Stomach (tissue), 9 donors: ENCODE measurements around the gene DYRK1B. TPM values are rescaled to one million over a fixed set of nuclear protein-coding genes. Genes with fewer than 3 reads are reported as not detected.
A peak's percentile ranks its signal among the peaks of the same experiment; 100 is the strongest.

Experiments
- DNase-seq, 2 donors: peaks; one replicate each; pipeline versions ENCODE4 v3.0.0 to v3.0.0-alpha.2; 2013 to 2019
- H3K27ac ChIP-seq, 5 donors: fragments of 200-600 bp in 4 of 5; sonication (generic) in 4 of 5; one replicate each; pipeline ENCODE4 v1.5.1; 2013 to 2019; ENCODE audit warnings: mild to moderate bottlenecking in 1 of 5, moderate library complexity in 1 of 5
- H3K27me3 ChIP-seq, 3 donors: fragments of 200-600 bp; sonication (generic); one replicate each; pipeline ENCODE4 v1.5.1; 2017 to 2019; ENCODE audit warnings: mixed run types in 1 of 3
- H3K36me3 ChIP-seq, 4 donors: fragments of 200-600 bp; sonication (generic); 1 replicate in 3 of 4; 2 replicates in 1 of 4; pipeline ENCODE4 v1.5.1; 2016 to 2019
- H3K4me1 ChIP-seq, 4 donors: fragments of 200-600 bp; sonication (generic); one replicate each; pipeline ENCODE4 v1.5.1; 2016 to 2019
- H3K4me3 ChIP-seq, 4 donors: fragments of 200-600 bp; sonication (generic) in 3 of 4; one replicate each; pipeline ENCODE4 v1.5.1; 2016 to 2019; ENCODE audit warnings: mild to moderate bottlenecking in 1 of 4
- H3K9me3 ChIP-seq, 4 donors: fragments of 200-600 bp; sonication (generic); one replicate each; pipeline ENCODE4 v1.5.1; 2016 to 2019
- CTCF ChIP-seq, 7 experiments: fragments of 450-650 bp in 4 of 7; fragments of 200-600 bp in 3 of 7; sonication (generic) in 3 of 7; IDR thresholded peaks; one replicate each; pipeline ENCODE4 v1.5.1; 2016 to 2019; ENCODE audit warnings: antibody characterized with exemption in 7 of 7, control low read depth in 2 of 7, mild to moderate bottlenecking in 1 of 7
- EP300 ChIP-seq: sonication (generic); formaldehyde crosslinking; IDR thresholded peaks from one replicate; pipeline ENCODE4 v1.6.1; 2017; ENCODE audit warnings: antibody characterized with exemption
- POLR2A ChIP-seq, 4 donors: fragments of 450-650 bp; IDR thresholded peaks; one replicate each; pipeline ENCODE4 v1.6.1; 2016; ENCODE audit warnings: antibody characterized with exemption in 4 of 4, control low read depth in 2 of 4, mild to moderate bottlenecking in 1 of 4, moderate library complexity in 1 of 4
- POLR2AphosphoS5 ChIP-seq, 3 donors: sonication (generic); formaldehyde crosslinking; IDR thresholded peaks; one replicate each; pipeline ENCODE4 v1.6.1; 2016; ENCODE audit warnings: antibody characterized with exemption in 3 of 3
- WGBS, 5 donors: extraction: QIAGEN DNeasy Blood & Tissue Kit in 3 of 5; methylation state at CpG; one replicate each; pipeline versions ENCODE4 v1.1.5 to v1.1.7; 2013 to 2018; 5-methylcytosine and 5-hydroxymethylcytosine counted together
- intact Hi-C: fragments of 100-400 bp; cut with DNase I; formaldehyde crosslinking; loops from one replicate; pipeline ENCODE4 v1.15.1; 2023; ENCODE audit warnings: low total_unique reads
- polyA plus RNA-seq, 3 donors: library from polyadenylated mRNA; stranded (reverse); fragments of 200-250 nt; gene quantifications; one replicate each; pipeline ENCODE4 v1.2.3, GENCODE V29; 2013
- total RNA-seq, 5 donors: library from RNA; depleted of rRNA; stranded (reverse); fragments of >200 nt; gene quantifications; one replicate each; pipeline versions ENCODE4 v1.1.0 to v1.2.3, GENCODE V29; 2014 to 2016
- donor health status: healthy with polysubstance abuse.
- donor health status: Bipolar disorder and iron deficiency.
- donor health status: healthy.

DYRK1B gene
- total and polyA plus RNA-seq, 8 donors, result 3.9 to 28.4 (median 9.9) TPM

DNA sequence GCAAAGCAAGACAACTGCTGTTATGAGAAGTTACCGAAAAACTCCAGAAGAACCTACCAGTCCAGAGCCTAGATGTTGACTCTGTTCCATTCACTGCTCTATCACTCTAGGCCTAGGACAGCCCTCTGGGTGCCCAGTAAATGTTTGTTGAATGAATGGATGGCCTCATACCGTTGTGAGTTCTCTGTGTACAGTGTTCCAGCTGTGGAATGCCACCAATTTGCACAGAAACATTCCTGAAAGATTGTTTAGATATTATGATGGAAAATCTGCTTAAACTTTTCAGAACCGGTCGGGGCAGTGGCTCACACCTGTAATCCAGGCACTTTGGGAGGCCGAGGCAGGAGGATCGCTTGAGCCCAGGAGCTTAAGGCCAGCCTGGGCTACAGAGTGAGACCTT, 13.6 kb upstream of the DYRK1B start:
- Histone ChIP-seq H3K27ac (peak overlapping the region in 1 of 5 donors; percentile 90), H3K36me3 (no peaks in the 10 kb centered on the region), H3K9me3 (no peaks in the 10 kb centered on the region), H3K4me1 (peaks cover 25 to 44% (median 40%) of the 10 kb centered on the region in 4 donors), H3K4me3 (no peak overlapping the region), H3K27me3 (no peaks in the 10 kb centered on the region)
- intact Hi-C loops, result no loop called here
- DNase-seq, result no peak
- WGBS, 5 donors, result 64 to 79% (median 70%) methylated on average over 6 of the region's 6 CpGs
- TF ChIP-seq POLR2A (IDR thresholded peaks at IDR 0.05) (no peak), CTCF (IDR thresholded peaks at IDR 0.05) (no peak), EP300 (no peak), POLR2AphosphoS5 (IDR thresholded peaks at IDR 0.05) (no peak)

DNA sequence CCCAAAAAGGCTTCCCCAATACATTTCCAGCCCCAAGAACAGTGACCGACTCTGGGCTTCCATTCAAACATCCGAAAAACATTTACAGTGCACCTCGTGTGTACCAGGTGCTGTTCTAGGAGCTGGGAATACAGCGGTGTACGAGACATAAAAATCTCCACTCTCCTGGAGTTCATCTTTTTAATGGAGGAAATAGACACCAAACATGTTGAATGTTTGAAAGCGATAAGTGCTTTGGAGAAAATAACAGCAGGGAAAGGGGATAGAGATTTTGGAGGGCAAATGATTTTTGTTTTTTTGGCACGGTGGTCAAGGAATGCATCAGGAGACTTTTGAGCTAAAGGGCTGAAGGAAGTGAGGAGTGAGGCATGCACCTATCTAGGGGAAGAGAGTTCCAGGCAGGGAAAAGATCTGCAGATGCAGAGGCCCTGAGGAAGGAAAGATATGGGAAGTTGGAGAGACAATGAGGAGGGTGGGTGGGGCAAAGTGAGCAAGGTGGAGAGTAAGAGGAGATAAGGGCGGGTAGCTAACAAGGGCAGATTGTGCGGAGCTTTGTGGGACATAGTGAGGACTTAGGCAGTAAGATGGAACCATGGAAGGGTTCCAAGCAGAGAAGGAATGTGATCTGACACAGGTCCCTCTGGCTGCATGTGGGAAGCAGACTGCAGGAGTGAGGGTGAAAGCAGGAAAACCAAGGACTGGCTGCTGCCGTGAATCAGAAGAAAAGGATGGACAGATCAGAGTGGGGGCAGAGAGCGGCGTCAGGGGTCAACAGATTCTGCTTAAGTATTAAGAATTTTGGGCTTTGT, 12.9 kb upstream of the DYRK1B start:
- H3K27me3 ChIP-seq, result no peaks in the 10 kb centered on the region
- WGBS, 5 donors, result 30 to 40% (median 38%) methylated on average over 12 of the region's 12 CpGs
- peaks cover 27 to 51% (median 43%) of the 10 kb centered on the region in 4 donors for H3K4me1 ChIP-seq
- H3K9me3 ChIP-seq, result no peaks in the 10 kb centered on the region
- peak in 1 of 2 donors; percentile 43 for DNase-seq
- intact Hi-C loops, result no loop called here
- H3K27ac ChIP-seq, result peak overlapping the region; percentile 80 to 92 (median 90)
- H3K4me3 ChIP-seq, result peak overlapping the region; percentile 72 to 97 (median 84)
- no peaks in the 10 kb centered on the region for H3K36me3 ChIP-seq
- TF ChIP-seq POLR2A (IDR thresholded peaks at IDR 0.05), result peak in 1 of 4 donors; percentile 34
- no peak for TF ChIP-seq POLR2AphosphoS5 (IDR thresholded peaks at IDR 0.05)

DNA sequence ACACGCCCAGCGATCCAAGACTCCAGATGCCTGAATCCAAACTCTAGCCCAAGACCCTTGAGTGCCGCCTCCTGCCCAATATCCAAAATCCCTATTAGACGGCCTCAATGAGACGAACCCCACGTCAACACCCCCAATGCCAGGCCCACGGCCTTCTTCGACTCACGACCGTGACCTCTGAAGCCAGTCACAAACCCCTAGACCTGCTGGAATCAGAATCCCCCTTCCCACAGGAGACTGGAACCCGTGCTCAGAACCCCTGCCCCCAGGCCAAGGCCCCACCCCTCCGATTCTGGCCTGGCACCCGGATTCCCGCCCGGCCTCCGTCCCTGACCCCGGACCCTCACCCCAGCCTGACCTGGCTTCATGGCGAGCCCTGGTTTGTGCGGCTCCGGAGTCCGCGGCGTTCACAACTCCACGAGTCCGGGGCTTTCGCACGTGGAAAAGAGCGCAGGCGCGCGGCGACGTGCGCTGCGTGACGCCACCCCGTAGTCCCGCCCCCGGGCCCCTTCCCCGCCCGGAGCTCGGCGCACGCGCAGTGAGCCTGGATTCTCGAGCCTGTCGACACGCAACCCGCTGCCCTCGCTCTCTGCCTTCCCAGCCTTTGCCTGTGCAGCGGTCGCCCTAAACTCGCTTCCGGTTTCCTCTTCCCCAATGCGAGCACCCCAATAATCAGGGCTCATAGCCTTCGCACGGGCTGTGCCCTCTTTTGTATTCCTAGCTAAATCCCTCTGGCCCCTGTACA, 12.1 kb upstream of the DYRK1B start, which contains the start of gene FBL:
Gene FBL, minus strand, starts transcription at position 447 of the 745 bp plus-strand sequence. Its CDS starts 79 bp downstream, at position 368.
- Histone ChIP-seq H3K27me3 (no peaks in the 10 kb centered on the region), H3K9me3 (no peaks in the 10 kb centered on the region), H3K4me1 (peaks cover 27 to 55% (median 45%) of the 10 kb centered on the region in 4 donors), H3K4me3 (peak within 1 kb of the TSS; percentile 72 to 97 (median 84)), H3K27ac (peak within 1 kb of the TSS; percentile 80 to 92 (median 90)), H3K36me3 (no peaks in the 10 kb centered on the region)
- intact Hi-C loops, result no loop called here
- TF ChIP-seq EP300 (no peak), POLR2AphosphoS5 (IDR thresholded peaks at IDR 0.05) (peak; percentile 72 to 92 (median 90)), CTCF (IDR thresholded peaks at IDR 0.05) (no peak), POLR2A (IDR thresholded peaks at IDR 0.05) (peak in 1 of 4 donors; percentile 39)
- 0 to 1% (median 1%) methylated on average over 16 to 57 of the region's 57 CpGs for WGBS, 5 donors
- DNase-seq, result peak; percentile 98 to 99

DNA sequence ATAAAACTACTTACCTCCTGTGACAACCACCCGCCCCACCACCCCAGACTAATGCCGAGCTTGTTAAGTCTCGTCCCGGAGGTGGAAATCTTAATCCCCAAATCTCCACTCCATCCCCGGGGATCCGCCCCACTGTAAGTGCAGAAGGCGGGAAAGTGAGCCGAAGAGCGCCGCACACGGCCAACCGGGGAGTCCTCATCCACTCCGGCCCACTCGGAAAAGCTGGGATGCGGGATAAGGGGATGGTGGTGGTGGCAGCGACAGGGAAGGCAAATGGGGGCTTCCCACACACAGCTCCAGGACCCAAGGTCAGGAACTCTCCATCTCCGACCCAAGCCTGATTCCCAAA, 11.6 kb upstream of the DYRK1B start:
- H3K27ac ChIP-seq, result peak overlapping the region in 4 of 5 donors; percentile 80 to 91 (median 90)
- peak in 1 of 2 donors; percentile 62 for DNase-seq
- H3K27me3 ChIP-seq, result no peaks in the 10 kb centered on the region
- intact Hi-C loops, result no loop called here
- no peaks in the 10 kb centered on the region for H3K9me3 ChIP-seq
- peaks cover 0 to 1% (median 0%) of the 10 kb centered on the region in 4 donors for H3K36me3 ChIP-seq
- no peak for TF ChIP-seq POLR2A (IDR thresholded peaks at IDR 0.05)
- TF ChIP-seq EP300, result no peak
- TF ChIP-seq CTCF (IDR thresholded peaks at IDR 0.05), result no peak
- TF ChIP-seq POLR2AphosphoS5 (IDR thresholded peaks at IDR 0.05), result no peak
- peaks cover 27 to 55% (median 45%) of the 10 kb centered on the region in 4 donors for H3K4me1 ChIP-seq
- peak overlapping the region; percentile 72 to 97 (median 84) for H3K4me3 ChIP-seq
- WGBS, 5 donors, result 0 to 2% (median 1%) methylated on average over 12 to 17 of the region's 17 CpGs
